ENCODE results near the gene MYBPC2.

GRCh38 chr19:50383001-50383851, 49.5 kb upstream of the MYBPC2 start:
- TF ChIP-seq CTCF (IDR thresholded peaks at IDR 0.05 in 4 of 5, conservative IDR thresholded peaks at IDR 0.05 in 1 of 5) (no peak), POLR2A (IDR thresholded peaks at IDR 0.05) (no peak)
